Fibroblast of lung (primary cell): Measurements from ENCODE around the gene RTTN. TPM values are rescaled to one million over a fixed set of nuclear protein-coding genes. Genes with fewer than 3 reads are reported as not detected.

Source experiments
- DNase-seq, 2 donors: peaks; one replicate each; pipeline versions ENCODE4 v3.0.0 to v3.0.0-alpha.2; 2010; ENCODE audit warnings: low read depth in 2 of 2
- H2AFZ ChIP-seq: 2 replicates; pipeline ENCODE4 v1.5.1; 2012; ENCODE audit warnings: low read length, control low read depth, inconsistent platforms
- H3K27ac ChIP-seq: 2 replicates; pipeline ENCODE4 v1.5.1; 2011; ENCODE audit warnings: low read length, control low read depth; ENCODE audit not compliant: insufficient read depth
- H3K27me3 ChIP-seq: 2 replicates; pipeline ENCODE4 v1.5.1; 2011; ENCODE audit warnings: mild to moderate bottlenecking, low read length; ENCODE audit not compliant: control insufficient read depth, insufficient read depth
- H3K36me3 ChIP-seq: 2 replicates; pipeline ENCODE4 v1.5.1; 2011; ENCODE audit warnings: low read length; ENCODE audit not compliant: control insufficient read depth, insufficient read depth
- H3K4me1 ChIP-seq: 2 replicates; pipeline ENCODE4 v1.5.1; 2011; ENCODE audit warnings: low read length; ENCODE audit not compliant: control insufficient read depth, insufficient read depth; ENCODE audit errors: extremely low read depth
- H3K4me2 ChIP-seq: 2 replicates; pipeline ENCODE4 v1.5.1; 2011; ENCODE audit warnings: low read length, control low read depth; ENCODE audit not compliant: insufficient read depth; ENCODE audit errors: extremely low read depth
- H3K4me3 ChIP-seq, 4 experiments: fragments of 200-600 bp in 1 of 4; sonication (generic) in 1 of 4; replicated peaks in 1 of 4; 2 replicates each; pipeline ENCODE4 v1.5.1; 2011 to 2016; ENCODE audit warnings: low read length in 4 of 4, low read depth in 3 of 4, mild to moderate bottlenecking in 3 of 4, control low read depth in 2 of 4, inconsistent platforms in 1 of 4, mixed read lengths in 1 of 4; ENCODE audit not compliant: insufficient read depth in 1 of 4; ENCODE audit errors: control extremely low read depth in 1 of 4
- H3K79me2 ChIP-seq: 2 replicates; pipeline ENCODE4 v1.5.1; 2012; ENCODE audit warnings: mild to moderate bottlenecking, low read length, inconsistent platforms; ENCODE audit not compliant: control insufficient read depth, insufficient read depth
- H3K9ac ChIP-seq: 2 replicates; pipeline ENCODE4 v1.5.1; 2011; ENCODE audit warnings: mild to moderate bottlenecking, low read length, control low read depth; ENCODE audit not compliant: insufficient read depth
- H3K9me3 ChIP-seq: 2 replicates; pipeline ENCODE4 v1.5.1; 2012; ENCODE audit warnings: low read depth, low read length; ENCODE audit not compliant: control insufficient read depth, insufficient read depth
- H4K20me1 ChIP-seq: 2 replicates; pipeline ENCODE4 v1.5.1; 2011; ENCODE audit warnings: low read length; ENCODE audit not compliant: control insufficient read depth, insufficient read depth; ENCODE audit errors: extremely low read depth
- EZH2 ChIP-seq: IDR thresholded peaks from 2 replicates; pipeline ENCODE4 v1.5.1; 2012; ENCODE audit warnings: low read length, control low read depth, mild to moderate bottlenecking; ENCODE audit errors: missing control alignments
- polyA plus RNA-seq, 2 donors: library from polyadenylated mRNA; depleted of rRNA in 1 of 2; stranded (reverse) in 1 of 2; unstranded in 1 of 2; fragments of >200 nt; gene quantifications; 2 replicates each; pipeline ENCODE4 v1.2.1, GENCODE V29; 2011 to 2012; ENCODE audit warnings: missing spikeins in 1 of 2
- total RNA-seq: library from RNA; depleted of rRNA; stranded (reverse); fragments of >200 nt; gene quantifications from 2 replicates; pipeline ENCODE4 v1.2.1, GENCODE V29; 2014
- TF ChIP-seq, protein P1 (sequence below), 2 donors: IDR thresholded peaks in 1 of 2; conservative IDR thresholded peaks in 1 of 2; 1 replicate in 1 of 2; 2 replicates in 1 of 2; pipeline ENCODE4 v1.5.1; 2011 to 2012; ENCODE audit warnings: low read length in 2 of 2, control low read depth in 1 of 2, inconsistent platforms in 1 of 2, low read depth in 1 of 2, mild to moderate bottlenecking in 1 of 2

RTTN gene
- total and polyA plus RNA-seq, 2 donors (not counting 1 experiment from before 2014, with no cell fraction given) = 5.4 to 19.0 TPM

DNA sequence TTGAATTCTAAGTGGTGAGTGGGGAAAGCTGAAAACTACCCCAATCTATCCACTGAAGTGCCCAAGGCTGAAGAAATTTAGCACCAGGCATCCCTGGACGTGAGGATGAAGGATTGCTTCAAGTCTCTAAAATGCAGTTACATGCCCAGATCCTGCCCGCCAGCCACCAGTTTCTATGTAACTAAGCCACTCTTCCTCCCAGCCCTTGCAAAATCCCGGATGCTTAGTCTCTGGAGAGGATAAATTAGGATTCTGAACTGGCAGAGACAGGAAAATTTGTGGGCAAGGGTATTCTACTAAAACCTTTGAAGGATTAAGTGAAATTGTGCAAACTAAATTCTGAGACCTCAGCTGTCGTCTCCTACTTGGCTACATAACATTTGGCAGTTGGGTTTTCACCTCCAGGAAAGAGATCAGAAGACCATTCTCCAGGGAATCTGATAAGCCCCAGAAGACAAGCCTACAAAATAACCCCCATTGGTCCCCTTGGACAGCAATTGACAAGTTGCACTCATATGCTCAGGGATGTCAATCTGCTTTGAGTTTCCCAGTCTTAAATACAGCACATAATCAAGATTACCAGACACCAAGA, 163.9 kb downstream of the RTTN start:
- Histone ChIP-seq H3K4me3 (no peak overlapping the region), H3K36me3 (no peaks in the 10 kb centered on the region), H3K27ac (no peak overlapping the region), H3K9ac (no peak overlapping the region), H2AFZ (no peak overlapping the region), H4K20me1 (no peaks in the 10 kb centered on the region), H3K4me2 (no peak overlapping the region), H3K79me2 (no peaks in the 10 kb centered on the region), H3K27me3 (no peaks in the 10 kb centered on the region), H3K4me1 (peaks cover 9% of the 10 kb centered on the region), H3K9me3 (no peaks in the 10 kb centered on the region)
- no peak for DNase-seq
- TF ChIP-seq, protein P1, sequence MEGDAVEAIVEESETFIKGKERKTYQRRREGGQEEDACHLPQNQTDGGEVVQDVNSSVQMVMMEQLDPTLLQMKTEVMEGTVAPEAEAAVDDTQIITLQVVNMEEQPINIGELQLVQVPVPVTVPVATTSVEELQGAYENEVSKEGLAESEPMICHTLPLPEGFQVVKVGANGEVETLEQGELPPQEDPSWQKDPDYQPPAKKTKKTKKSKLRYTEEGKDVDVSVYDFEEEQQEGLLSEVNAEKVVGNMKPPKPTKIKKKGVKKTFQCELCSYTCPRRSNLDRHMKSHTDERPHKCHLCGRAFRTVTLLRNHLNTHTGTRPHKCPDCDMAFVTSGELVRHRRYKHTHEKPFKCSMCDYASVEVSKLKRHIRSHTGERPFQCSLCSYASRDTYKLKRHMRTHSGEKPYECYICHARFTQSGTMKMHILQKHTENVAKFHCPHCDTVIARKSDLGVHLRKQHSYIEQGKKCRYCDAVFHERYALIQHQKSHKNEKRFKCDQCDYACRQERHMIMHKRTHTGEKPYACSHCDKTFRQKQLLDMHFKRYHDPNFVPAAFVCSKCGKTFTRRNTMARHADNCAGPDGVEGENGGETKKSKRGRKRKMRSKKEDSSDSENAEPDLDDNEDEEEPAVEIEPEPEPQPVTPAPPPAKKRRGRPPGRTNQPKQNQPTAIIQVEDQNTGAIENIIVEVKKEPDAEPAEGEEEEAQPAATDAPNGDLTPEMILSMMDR (conservative IDR thresholded peaks at IDR 0.05 in 1 of 2, IDR thresholded peaks at IDR 0.05 in 1 of 2; ENCODE audit: low read depth in 1 of 2, low read length in 2 of 2) = no peak
- TF ChIP-seq EZH2 = no peak

DNA sequence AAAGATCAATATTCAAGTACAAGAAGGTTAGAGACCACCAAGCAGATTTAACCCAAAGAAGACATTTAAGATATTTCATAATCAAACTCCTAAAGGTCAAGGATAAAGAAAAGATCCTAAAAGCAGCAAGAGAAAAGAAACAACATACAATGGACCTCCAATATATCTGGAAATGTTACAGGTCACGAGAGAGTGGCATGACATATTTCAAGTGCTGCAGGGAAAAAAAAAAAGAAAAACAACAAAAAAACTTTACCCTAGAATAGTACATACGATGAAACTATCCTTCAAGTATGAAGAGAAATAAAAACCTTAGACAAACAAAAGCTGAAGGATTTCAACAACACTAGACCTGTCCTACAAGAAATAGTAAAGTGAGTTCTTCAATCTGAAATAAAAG, 166.3 kb downstream of the RTTN start:
- no peak overlapping the region for H3K4me2 ChIP-seq
- H3K9me3 ChIP-seq = no peaks in the 10 kb centered on the region
- TF ChIP-seq EZH2 = no peak
- TF ChIP-seq, protein P1 (conservative IDR thresholded peaks at IDR 0.05 in 1 of 2, IDR thresholded peaks at IDR 0.05 in 1 of 2; ENCODE audit: low read depth in 1 of 2, low read length in 2 of 2) = no peak
- no peaks in the 10 kb centered on the region for H3K27me3 ChIP-seq
- H4K20me1 ChIP-seq = no peaks in the 10 kb centered on the region
- H2AFZ ChIP-seq = no peak overlapping the region
- H3K79me2 ChIP-seq = no peaks in the 10 kb centered on the region
- DNase-seq = peak in 1 of 2 donors; percentile 2
- no peak overlapping the region for H3K9ac ChIP-seq
- no peaks in the 10 kb centered on the region for H3K36me3 ChIP-seq
- peaks cover 3% of the 10 kb centered on the region for H3K4me1 ChIP-seq
- no peak overlapping the region for H3K27ac ChIP-seq
- H3K4me3 ChIP-seq = no peak overlapping the region

DNA sequence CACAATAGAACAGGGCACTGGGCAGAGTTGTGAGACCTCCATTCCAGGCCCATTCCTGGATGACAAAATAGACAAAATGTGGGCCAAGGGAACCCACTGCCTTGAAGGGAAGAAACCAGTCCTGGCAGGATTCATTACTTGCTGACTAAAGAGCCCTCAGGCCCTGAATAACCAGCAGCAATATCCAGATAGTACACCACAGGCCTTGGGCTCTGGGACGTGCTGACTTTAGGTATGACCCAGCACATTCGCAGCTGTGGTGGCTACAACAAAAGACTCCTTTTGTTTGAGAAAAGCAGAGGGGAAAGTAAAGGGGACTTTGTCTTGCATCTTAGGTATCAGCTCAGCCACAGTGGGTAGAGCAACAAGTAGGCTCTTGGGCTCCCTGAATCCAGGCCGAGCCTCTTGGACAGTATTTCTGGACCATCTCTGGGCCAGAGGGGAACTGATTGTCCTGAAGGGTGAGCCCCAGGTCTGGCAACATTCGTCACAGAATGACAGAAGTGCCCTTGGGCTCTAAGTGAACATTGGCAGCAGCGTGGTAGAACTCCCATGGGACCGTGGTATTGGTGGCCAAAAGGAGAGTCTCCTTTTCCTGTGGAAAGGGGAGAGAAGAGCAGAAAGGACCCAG, 167.9 kb downstream of the RTTN start:
- Histone ChIP-seq H3K79me2 (no peaks in the 10 kb centered on the region), H3K9ac (no peak overlapping the region), H3K4me1 (no peaks in the 10 kb centered on the region), H4K20me1 (no peaks in the 10 kb centered on the region), H3K27me3 (no peaks in the 10 kb centered on the region), H3K4me2 (no peak overlapping the region), H3K9me3 (no peaks in the 10 kb centered on the region), H2AFZ (no peak overlapping the region), H3K27ac (no peak overlapping the region), H3K36me3 (no peaks in the 10 kb centered on the region), H3K4me3 (no peak overlapping the region)
- TF ChIP-seq, protein P1 (conservative IDR thresholded peaks at IDR 0.05 in 1 of 2, IDR thresholded peaks at IDR 0.05 in 1 of 2; ENCODE audit: low read depth in 1 of 2, low read length in 2 of 2) = no peak
- no peak for TF ChIP-seq EZH2
- no peak for DNase-seq
